Measurements from ENCODE around the gene DNM1.

The DNM1 gene

DNA sequence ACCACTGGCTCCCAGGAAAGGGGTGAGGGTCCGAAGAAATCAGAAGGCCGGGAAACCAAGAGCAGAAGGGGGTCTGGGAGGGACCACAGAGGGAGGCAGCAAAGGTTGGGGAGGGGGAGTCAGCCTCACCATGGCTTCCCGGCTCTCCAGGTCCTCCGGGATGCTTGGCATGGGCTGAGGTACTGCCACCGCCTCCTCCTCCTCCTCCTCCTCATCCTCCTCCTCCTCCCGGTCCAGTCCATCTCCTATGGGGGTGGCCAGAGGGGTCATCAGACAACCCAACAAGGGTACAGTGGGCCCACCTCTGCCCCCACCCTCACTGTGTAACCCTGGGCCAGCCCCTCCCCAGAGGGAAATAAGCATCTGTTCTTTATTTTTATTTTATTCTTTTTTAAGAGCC is 55.1 kb downstream of the DNM1 start:
- POLR2A ChIA-PET: no interaction called here
- CTCF ChIA-PET: no interaction called here
- DNase-seq: no peak
- Histone ChIP-seq H3K27me3 (replicated peaks in 2 of 5; ENCODE audit: control insufficient read depth in 4 of 5, insufficient read depth in 5 of 5, low read length in 4 of 5) (no peaks in the 10 kb centered on the region), H3K36me3 (ENCODE audit: control insufficient read depth in 4 of 4, insufficient read depth in 4 of 4, low read length in 3 of 4) (peaks cover 8 to 62% (median 39%) of the 10 kb centered on the region in 4 experiments), H3K4me3 (ENCODE audit: control insufficient read depth in 1 of 7, extremely low read depth in 1 of 7, insufficient read depth in 4 of 7, low read depth in 2 of 7, low read length in 6 of 7) (no peak overlapping the region), H3K9me3 (ENCODE audit: control extremely low read depth in 1 of 5, control insufficient read depth in 4 of 5, insufficient read depth in 2 of 5, low read depth in 1 of 5, low read length in 4 of 5) (no peaks in the 10 kb centered on the region), H3K4me1 (ENCODE audit: control extremely low read depth in 1 of 4, control insufficient read depth in 4 of 4, insufficient read depth in 4 of 4, low read length in 3 of 4) (no peaks in the 10 kb centered on the region), H3K27ac (ENCODE audit: insufficient read depth in 1 of 2, low read depth in 1 of 2, low read length in 2 of 2, poor library complexity in 1 of 2, severe bottlenecking in 2 of 2) (no peak overlapping the region)
- 100% methylated on average over 2 of the region's 6 CpGs for WGBS (ENCODE audit: insufficient coverage)

GRCh38 chr9:128259156-128259555 is 56.0 kb downstream of the DNM1 start:
- Histone ChIP-seq H3K4me1 (ENCODE audit: control extremely low read depth in 1 of 4, control insufficient read depth in 4 of 4, insufficient read depth in 4 of 4, low read length in 3 of 4) (no peaks in the 10 kb centered on the region), H3K27ac (ENCODE audit: insufficient read depth in 1 of 2, low read depth in 1 of 2, low read length in 2 of 2, poor library complexity in 1 of 2, severe bottlenecking in 2 of 2) (peak overlapping the region in 1 of 2 experiments; percentile 4), H3K4me3 (ENCODE audit: control insufficient read depth in 1 of 7, extremely low read depth in 1 of 7, insufficient read depth in 4 of 7, low read depth in 2 of 7, low read length in 6 of 7) (no peak overlapping the region), H3K9me3 (ENCODE audit: control extremely low read depth in 1 of 5, control insufficient read depth in 4 of 5, insufficient read depth in 2 of 5, low read depth in 1 of 5, low read length in 4 of 5) (no peaks in the 10 kb centered on the region), H3K36me3 (ENCODE audit: control insufficient read depth in 4 of 4, insufficient read depth in 4 of 4, low read length in 3 of 4) (peaks cover 8 to 62% (median 38%) of the 10 kb centered on the region in 4 experiments), H3K27me3 (replicated peaks in 2 of 5; ENCODE audit: control insufficient read depth in 4 of 5, insufficient read depth in 5 of 5, low read length in 4 of 5) (no peaks in the 10 kb centered on the region)
- WGBS (ENCODE audit: insufficient coverage): 97% methylated on average over 8 of the region's 9 CpGs
- ChIA-PET POLR2A (no interaction called here), CTCF (interaction anchor here (0.6 to 2.3 kb wide), 3 partner anchors 10 to 158 kb away, joined by 3 to 7 read pairs (median 3); no protein-coding TSS in a partner anchor)
- DNase-seq: no peak

- CTCF ChIA-PET: interaction anchor here (0.8 to 2.3 kb wide), 2 partner anchors 9 to 10 kb away, joined by 4 to 7 read pairs; no protein-coding TSS in a partner anchor
- H3K27ac ChIP-seq (ENCODE audit: insufficient read depth in 1 of 2, low read depth in 1 of 2, low read length in 2 of 2, poor library complexity in 1 of 2, severe bottlenecking in 2 of 2): no peak overlapping the region
- DNase-seq: no peak
- no peaks in the 10 kb centered on the region for H3K9me3 ChIP-seq (ENCODE audit: control extremely low read depth in 1 of 5, control insufficient read depth in 4 of 5, insufficient read depth in 2 of 5, low read depth in 1 of 5, low read length in 4 of 5)
- 98% methylated on average over 17 of the region's 17 CpGs for WGBS (ENCODE audit: insufficient coverage)
- no peak overlapping the region for H3K4me3 ChIP-seq (ENCODE audit: control insufficient read depth in 1 of 7, extremely low read depth in 1 of 7, insufficient read depth in 4 of 7, low read depth in 2 of 7, low read length in 6 of 7)
- POLR2A ChIA-PET: interaction anchor here (1.3 kb wide), 1 partner anchor 15 kb away, joined by 3 read pairs; the partner anchor contains the start of genes GOLGA2 and SWI5
- no peaks in the 10 kb centered on the region for H3K27me3 ChIP-seq (replicated peaks in 2 of 5; ENCODE audit: control insufficient read depth in 4 of 5, insufficient read depth in 5 of 5, low read length in 4 of 5)
- H3K36me3 ChIP-seq (ENCODE audit: control insufficient read depth in 4 of 4, insufficient read depth in 4 of 4, low read length in 3 of 4): peaks cover 8 to 68% (median 41%) of the 10 kb centered on the region in 4 experiments
- no peaks in the 10 kb centered on the region for H3K4me1 ChIP-seq (ENCODE audit: control extremely low read depth in 1 of 4, control insufficient read depth in 4 of 4, insufficient read depth in 4 of 4, low read length in 3 of 4)
Measured at GRCh38 chr9:128260340-128260739, 57.2 kb downstream of the DNM1 start.

DNA sequence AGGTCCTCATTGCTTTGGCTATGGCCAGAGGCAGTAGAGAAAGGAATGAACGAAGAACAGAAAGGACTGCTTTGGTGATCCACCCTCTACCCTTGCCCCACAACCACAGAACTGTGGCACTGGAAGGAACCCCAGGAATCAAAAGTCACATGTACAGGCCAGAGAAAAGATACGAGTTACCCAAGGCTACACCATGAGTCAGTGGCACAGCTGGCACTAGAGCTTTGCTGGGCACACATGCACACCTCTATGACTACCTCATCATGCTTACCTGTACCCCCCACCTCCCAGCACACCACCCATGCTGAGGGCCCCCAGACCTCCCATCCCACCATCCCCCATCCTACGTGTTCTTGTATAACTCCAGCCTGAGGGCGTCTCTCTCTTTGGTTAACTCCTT is 59.5 kb downstream of the DNM1 start:
- CTCF ChIA-PET: interaction anchor here (1.4 to 1.6 kb wide), 2 partner anchors 9 to 11 kb away, joined by 4 to 6 read pairs; no protein-coding TSS in a partner anchor
- H3K9me3 ChIP-seq (ENCODE audit: control extremely low read depth in 1 of 5, control insufficient read depth in 4 of 5, insufficient read depth in 2 of 5, low read depth in 1 of 5, low read length in 4 of 5): no peaks in the 10 kb centered on the region
- peaks cover 7 to 77% (median 37%) of the 10 kb centered on the region in 4 experiments for H3K36me3 ChIP-seq (ENCODE audit: control insufficient read depth in 4 of 4, insufficient read depth in 4 of 4, low read length in 3 of 4)
- H3K27me3 ChIP-seq (replicated peaks in 2 of 5; ENCODE audit: control insufficient read depth in 4 of 5, insufficient read depth in 5 of 5, low read length in 4 of 5): no peaks in the 10 kb centered on the region
- H3K4me1 ChIP-seq (ENCODE audit: control extremely low read depth in 1 of 4, control insufficient read depth in 4 of 4, insufficient read depth in 4 of 4, low read length in 3 of 4): no peaks in the 10 kb centered on the region
- 100% methylated on average over 1 of the region's 4 CpGs for whole genome bisulfite sequencing (ENCODE audit: insufficient coverage)
- H3K27ac ChIP-seq (ENCODE audit: insufficient read depth in 1 of 2, low read depth in 1 of 2, low read length in 2 of 2, poor library complexity in 1 of 2, severe bottlenecking in 2 of 2): no peak overlapping the region
- no peak overlapping the region for H3K4me3 ChIP-seq (ENCODE audit: control insufficient read depth in 1 of 7, extremely low read depth in 1 of 7, insufficient read depth in 4 of 7, low read depth in 2 of 7, low read length in 6 of 7)
- DNase-seq: no peak
- POLR2A ChIA-PET: interaction anchor here (0.6 kb wide), 1 partner anchor 65 kb away, joined by 3 read pairs; no protein-coding TSS in a partner anchor

GRCh38 chr9:128265348-128265847 is 62.2 kb downstream of the DNM1 start:
- ChIA-PET CTCF (interaction anchor here (1.4 kb wide), 1 partner anchor 9 kb away, joined by 3 read pairs; no protein-coding TSS in a partner anchor), POLR2A (no interaction called here)
- H3K4me3 ChIP-seq (ENCODE audit: control insufficient read depth in 1 of 7, extremely low read depth in 1 of 7, insufficient read depth in 4 of 7, low read depth in 2 of 7, low read length in 6 of 7): no peak overlapping the region
- WGBS (ENCODE audit: insufficient coverage): 93% methylated on average over 3 of the region's 10 CpGs
- H3K27ac ChIP-seq (ENCODE audit: insufficient read depth in 1 of 2, low read depth in 1 of 2, low read length in 2 of 2, poor library complexity in 1 of 2, severe bottlenecking in 2 of 2): no peak overlapping the region
- no peak for DNase-seq
- H3K4me1 ChIP-seq (ENCODE audit: control extremely low read depth in 1 of 4, control insufficient read depth in 4 of 4, insufficient read depth in 4 of 4, low read length in 3 of 4): no peaks in the 10 kb centered on the region
- H3K27me3 ChIP-seq (replicated peaks in 2 of 5; ENCODE audit: control insufficient read depth in 4 of 5, insufficient read depth in 5 of 5, low read length in 4 of 5): no peaks in the 10 kb centered on the region
- H3K36me3 ChIP-seq (ENCODE audit: control insufficient read depth in 4 of 4, insufficient read depth in 4 of 4, low read length in 3 of 4): peaks cover 5 to 60% (median 25%) of the 10 kb centered on the region in 4 experiments
- H3K9me3 ChIP-seq (ENCODE audit: control extremely low read depth in 1 of 5, control insufficient read depth in 4 of 5, insufficient read depth in 2 of 5, low read depth in 1 of 5, low read length in 4 of 5): no peaks in the 10 kb centered on the region

DNA sequence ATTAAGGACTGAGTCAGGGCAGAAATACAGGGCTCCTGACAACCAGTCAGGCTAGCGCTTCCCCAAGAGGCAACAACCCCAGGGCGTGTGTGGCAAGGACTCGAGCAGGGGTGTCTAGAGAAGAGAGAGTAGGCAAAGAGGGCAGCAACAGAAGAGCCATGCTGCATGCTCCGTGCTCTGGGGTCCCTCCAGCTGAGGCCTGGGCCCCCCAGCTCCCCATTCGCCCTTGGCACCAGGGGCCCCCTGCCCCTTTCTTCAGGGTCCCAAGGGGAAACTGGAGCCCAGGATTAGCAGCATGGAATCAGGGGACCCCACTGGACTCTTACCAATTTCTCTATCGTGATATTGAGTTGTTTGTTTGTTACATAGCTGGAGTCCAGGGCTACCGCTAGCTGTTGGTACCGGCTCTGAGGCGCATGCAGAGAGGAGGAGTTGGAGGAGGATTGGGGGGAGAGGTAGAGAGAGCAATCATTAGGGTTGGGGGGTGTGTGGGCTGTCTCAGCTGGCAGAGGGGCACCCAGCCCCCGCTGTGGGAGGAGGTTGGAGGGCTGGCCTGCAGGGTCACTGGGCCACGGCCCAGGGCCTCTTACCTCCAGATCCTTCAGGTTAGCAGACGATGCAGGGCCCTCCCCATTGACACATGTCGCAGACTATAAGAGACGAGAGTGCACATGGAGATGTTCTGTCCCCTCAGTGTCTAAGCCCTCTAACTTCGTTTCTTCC is 63.9 kb downstream of the DNM1 start:
- Histone ChIP-seq H3K4me3 (ENCODE audit: control insufficient read depth in 1 of 7, extremely low read depth in 1 of 7, insufficient read depth in 4 of 7, low read depth in 2 of 7, low read length in 6 of 7) (no peak overlapping the region), H3K4me1 (ENCODE audit: control extremely low read depth in 1 of 4, control insufficient read depth in 4 of 4, insufficient read depth in 4 of 4, low read length in 3 of 4) (no peaks in the 10 kb centered on the region), H3K36me3 (ENCODE audit: control insufficient read depth in 4 of 4, insufficient read depth in 4 of 4, low read length in 3 of 4) (peaks cover 3 to 56% (median 24%) of the 10 kb centered on the region in 4 experiments), H3K9me3 (ENCODE audit: control extremely low read depth in 1 of 5, control insufficient read depth in 4 of 5, insufficient read depth in 2 of 5, low read depth in 1 of 5, low read length in 4 of 5) (no peaks in the 10 kb centered on the region), H3K27me3 (replicated peaks in 2 of 5; ENCODE audit: control insufficient read depth in 4 of 5, insufficient read depth in 5 of 5, low read length in 4 of 5) (no peaks in the 10 kb centered on the region), H3K27ac (ENCODE audit: insufficient read depth in 1 of 2, low read depth in 1 of 2, low read length in 2 of 2, poor library complexity in 1 of 2, severe bottlenecking in 2 of 2) (no peak overlapping the region)
- ChIA-PET CTCF (interaction anchor here (2.2 kb wide), 1 partner anchor 14 kb away, joined by 6 read pairs; no protein-coding TSS in a partner anchor), POLR2A (no interaction called here)
- DNase-seq: no peak
- WGBS (ENCODE audit: insufficient coverage): 97% methylated on average over 12 of the region's 15 CpGs

- ChIA-PET POLR2A (no interaction called here), CTCF (interaction anchor here (1.2 kb wide), 1 partner anchor 148 kb away, joined by 3 read pairs; no protein-coding TSS in a partner anchor)
- Histone ChIP-seq H3K4me1 (ENCODE audit: control extremely low read depth in 1 of 4, control insufficient read depth in 4 of 4, insufficient read depth in 4 of 4, low read length in 3 of 4) (peaks cover 6 to 13% (median 8%) of the 10 kb centered on the region in 4 experiments), H3K4me3 (ENCODE audit: control insufficient read depth in 1 of 7, extremely low read depth in 1 of 7, insufficient read depth in 4 of 7, low read depth in 2 of 7, low read length in 6 of 7) (no peak overlapping the region), H3K27me3 (replicated peaks in 2 of 5; ENCODE audit: control insufficient read depth in 4 of 5, insufficient read depth in 5 of 5, low read length in 4 of 5) (no peaks in the 10 kb centered on the region), H3K36me3 (ENCODE audit: control insufficient read depth in 4 of 4, insufficient read depth in 4 of 4, low read length in 3 of 4) (peaks cover 3 to 44% (median 22%) of the 10 kb centered on the region in 4 experiments), H3K9me3 (ENCODE audit: control extremely low read depth in 1 of 5, control insufficient read depth in 4 of 5, insufficient read depth in 2 of 5, low read depth in 1 of 5, low read length in 4 of 5) (no peaks in the 10 kb centered on the region), H3K27ac (ENCODE audit: insufficient read depth in 1 of 2, low read depth in 1 of 2, low read length in 2 of 2, poor library complexity in 1 of 2, severe bottlenecking in 2 of 2) (no peak overlapping the region)
- WGBS (ENCODE audit: insufficient coverage): 87% methylated on average over 2 of the region's 3 CpGs
- DNase-seq: no peak
Measured at GRCh38 chr9:128271112-128271511, 67.9 kb downstream of the DNM1 start.
